GM18505 (cell line): ENCODE measurements around the gene RGL1.

Experiments
- ATAC-seq: cut with Tn5 transposase; IDR thresholded peaks from one replicate; pipeline ENCODE4 v1.9.1; 2021; ENCODE audit not compliant: unreplicated experiment
- POLR2A ChIP-seq: IDR thresholded peaks from 4 replicates; pipeline ENCODE4 v1.6.1; 2011; ENCODE audit warnings: borderline replicate concordance; ENCODE audit not compliant: insufficient read depth, insufficient read length; ENCODE audit errors: extremely low read depth

Gene RGL1

DNA sequence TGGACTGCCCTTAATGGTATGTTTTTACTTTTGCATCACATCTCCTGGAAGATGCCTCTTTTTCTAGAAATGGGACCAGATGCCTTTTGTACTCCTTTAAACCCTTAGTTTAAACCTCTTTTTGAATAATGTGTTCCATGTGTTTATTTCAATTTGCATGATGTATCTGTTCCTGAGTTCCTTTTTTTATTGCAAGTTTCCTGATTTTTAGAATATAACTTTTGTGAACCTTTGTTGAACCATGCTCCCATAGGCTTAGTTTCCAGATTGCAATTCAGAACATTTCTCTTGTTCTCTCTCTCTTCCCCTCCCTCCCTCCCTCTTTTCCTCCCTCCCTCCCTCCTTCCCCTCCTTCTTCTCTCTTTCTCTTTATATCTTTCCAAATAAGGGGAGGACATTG lies 81.9 kb downstream of the RGL1 start:
- ATAC-seq, result no peak
- no peak for TF ChIP-seq POLR2A

DNA sequence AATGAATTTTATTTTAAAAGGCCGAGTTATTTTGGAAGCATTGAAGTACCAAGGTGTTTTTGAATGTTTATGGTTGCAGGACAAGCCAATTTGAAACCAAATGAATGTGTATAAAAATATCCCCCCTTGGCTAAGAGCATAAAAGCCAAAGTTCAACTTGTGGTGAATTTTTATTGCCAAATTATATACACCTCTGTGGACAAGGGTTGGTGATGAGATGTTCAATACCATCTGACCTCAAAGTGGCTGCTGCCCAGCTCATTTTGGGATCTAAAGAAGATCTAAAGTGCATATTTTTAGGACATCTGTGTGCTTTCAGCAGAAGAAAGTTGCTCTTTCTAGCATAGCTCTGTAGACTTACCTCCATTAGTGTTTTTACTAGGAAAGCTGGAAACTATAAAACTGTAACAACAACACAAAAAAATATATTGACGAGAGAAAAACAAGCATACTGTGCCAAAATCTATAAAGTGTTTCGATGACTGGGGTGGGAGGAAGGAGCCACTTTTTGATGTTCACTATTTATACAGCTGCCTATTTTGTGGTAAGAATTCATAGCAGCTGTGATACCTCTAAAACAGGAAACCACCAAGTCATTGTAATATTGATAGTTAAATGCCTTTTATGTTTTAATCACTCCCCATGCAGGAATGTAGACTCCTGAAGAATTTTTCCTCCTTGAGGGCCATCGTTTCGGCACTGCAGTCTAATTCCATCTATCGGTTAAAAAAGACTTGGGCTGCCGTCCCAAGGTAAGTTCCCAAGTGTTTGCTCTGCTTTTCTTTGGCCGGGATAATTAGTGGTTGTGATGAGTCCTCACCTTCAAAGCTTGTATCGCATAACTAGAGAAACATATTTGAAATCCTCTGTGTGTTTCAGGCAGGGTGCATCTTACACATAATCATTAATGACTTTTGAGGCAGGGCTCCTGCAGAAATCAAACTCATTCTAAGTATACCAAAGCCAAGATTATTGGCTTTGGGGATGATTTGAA lies 83.2 kb downstream of the RGL1 start:
- ATAC-seq, result no peak
- TF ChIP-seq POLR2A, result no peak

DNA sequence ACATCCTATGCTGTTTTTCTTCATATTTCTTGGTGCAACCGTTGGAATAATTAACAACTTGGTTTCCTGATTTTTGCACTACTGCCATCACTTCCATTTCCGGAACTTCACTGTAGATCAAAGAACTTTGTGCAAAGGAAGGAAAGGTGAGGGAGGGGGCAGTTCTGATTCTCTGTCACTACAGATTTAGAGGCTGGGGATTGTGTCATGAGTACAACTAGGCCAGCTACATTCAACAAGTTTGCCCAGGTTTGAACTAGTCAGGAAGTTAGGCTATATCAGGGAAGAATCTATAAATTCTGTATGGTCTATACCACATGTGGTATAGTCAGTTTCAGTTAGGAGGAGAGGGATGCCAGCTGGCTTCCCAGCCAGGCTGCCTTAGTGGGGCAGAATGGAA lies 84.2 kb downstream of the RGL1 start:
- ATAC-seq, result no peak
- no peak for TF ChIP-seq POLR2A

DNA sequence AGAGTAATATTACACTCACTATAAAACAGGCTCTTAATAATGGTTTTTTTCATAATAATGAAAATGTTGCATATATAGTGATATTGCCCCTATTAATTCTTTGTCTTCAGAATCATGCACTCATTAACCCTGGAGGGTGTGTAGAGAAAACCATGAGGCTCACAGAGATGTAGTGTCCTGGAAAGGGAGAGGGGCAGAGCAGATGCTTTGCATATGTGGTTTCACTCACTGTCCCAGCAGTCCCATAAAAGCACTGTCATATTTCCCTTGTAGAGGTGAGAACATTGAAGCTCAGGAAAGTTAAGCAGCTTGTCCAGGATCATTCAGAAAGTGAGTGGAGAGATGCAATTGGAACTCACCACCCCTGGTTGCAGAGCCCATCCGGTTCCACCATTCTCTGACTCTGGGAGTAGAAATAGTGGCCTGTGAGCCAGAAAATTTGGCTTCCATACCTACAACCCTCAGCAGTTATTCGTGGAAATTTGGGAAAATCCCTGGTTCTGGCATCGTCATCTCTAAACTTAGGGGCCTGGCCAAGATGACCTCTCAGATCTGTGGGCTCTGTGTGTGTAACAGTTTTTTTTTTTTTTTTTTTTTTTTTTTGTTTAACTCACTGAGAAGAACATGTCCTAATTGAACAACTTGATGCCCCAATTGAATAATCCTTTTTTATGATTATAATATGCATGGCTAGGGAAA lies 86.4 kb downstream of the RGL1 start:
- ATAC-seq, result no peak

GRCh38 chr1:183892351-183892793 lies 87.5 kb downstream of the RGL1 start:
- ATAC-seq, result no peak

More for the DNA sequence above, 86.4 kb downstream of the RGL1 start:
- TF ChIP-seq POLR2A, result no peak

DNA sequence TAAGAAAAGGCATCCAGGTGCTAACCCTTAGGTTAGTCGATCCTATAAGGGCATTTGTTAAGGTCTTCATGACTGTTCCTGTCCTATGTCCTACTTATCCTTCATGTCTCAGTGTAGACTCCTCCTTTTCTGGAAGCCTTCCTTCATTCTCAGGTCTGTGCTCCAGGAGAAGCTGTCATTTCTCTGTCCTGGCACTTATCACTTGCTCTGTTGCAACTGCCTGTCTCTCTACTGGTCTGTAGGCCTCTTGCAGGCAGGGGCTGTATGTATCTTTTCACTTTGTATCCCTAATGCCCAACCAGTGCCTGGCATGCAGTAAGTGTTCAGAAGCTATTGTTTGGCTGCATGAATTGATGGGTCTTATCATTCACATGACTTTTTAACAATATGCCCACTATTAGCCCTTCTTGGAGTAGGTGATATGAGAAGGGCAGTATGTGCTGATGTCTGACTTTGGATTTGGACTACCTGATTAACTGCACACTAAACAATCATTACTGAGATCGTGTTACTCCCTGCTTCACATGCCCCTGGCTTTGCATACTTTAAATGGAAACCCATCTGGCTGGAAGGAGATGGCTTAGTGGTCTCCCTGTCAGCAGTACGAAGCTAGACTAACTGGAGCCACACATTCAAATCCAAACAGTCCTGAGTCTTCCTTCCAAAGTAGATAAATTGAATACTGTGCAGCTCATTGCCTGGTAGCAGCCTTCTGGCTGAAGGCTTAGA lies 88.8 kb downstream of the RGL1 start:
- TF ChIP-seq POLR2A, result no peak
- ATAC-seq, result no peak

More at GRCh38 chr1:183892351-183892793, 87.5 kb downstream of the RGL1 start:
- no peak for TF ChIP-seq POLR2A

DNA sequence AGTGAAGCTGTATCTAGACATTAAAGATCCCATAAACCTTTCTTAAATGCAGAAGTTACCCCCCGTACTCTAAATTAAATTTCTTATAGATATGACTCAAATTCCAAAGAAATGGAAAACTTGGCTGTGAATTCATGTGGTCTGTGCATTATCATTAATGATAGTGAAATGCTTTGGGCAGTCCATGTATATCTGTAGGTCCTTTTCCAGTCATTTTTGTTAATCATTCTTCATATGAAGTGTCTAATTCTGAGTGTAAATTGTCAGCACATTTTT lies 89.3 kb downstream of the RGL1 start:
- TF ChIP-seq POLR2A, result no peak
- no peak for ATAC-seq

DNA sequence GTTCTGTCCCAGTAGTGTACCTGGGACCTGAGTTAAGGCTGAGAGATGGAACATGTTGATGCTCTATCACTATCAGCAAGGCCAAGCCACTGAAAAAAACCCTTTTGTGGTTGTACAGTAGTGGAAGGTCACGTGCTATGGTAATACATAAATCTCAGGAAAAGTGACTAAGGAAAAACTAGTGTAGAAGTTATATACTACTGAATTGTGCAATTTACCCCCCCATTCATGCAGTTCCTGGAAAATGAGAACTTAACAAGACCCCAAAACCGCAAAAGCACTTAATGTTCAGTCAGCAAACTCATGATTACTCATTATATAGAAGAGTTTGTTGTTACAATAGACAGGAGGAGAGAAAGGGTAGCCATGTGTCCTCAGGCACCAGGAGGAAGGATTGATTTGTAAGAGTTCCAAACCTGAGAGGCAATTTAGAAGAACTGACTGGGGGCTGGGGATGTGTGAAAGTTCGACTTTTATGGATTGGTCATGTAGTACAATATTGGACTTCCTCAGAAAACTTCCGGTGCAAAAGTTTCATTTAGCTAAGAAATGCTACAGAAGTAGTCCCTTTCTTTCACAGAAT lies 91.6 kb downstream of the RGL1 start:
- TF ChIP-seq POLR2A, result no peak
- ATAC-seq, result no peak

DNA sequence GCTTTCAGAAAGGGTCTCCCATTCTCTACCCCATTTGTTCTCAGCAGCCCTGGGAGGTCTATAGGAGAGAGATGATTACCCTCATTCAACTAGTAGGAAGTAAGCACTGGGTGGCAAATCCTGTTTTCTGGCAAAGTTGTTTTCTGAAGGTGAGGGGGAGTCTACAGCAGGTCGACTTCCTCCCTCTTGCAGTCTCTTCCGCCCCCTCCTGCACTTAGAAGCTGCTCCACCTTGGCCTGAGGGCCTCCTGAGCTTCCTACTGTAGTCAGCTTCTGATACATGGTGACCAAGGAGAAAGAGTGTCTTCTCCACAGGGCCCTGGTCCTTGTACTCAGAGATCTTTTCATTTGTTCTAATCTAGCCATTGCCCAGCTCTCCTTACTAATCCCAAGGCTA lies 93.1 kb downstream of the RGL1 start:
- ATAC-seq, result no peak
- TF ChIP-seq POLR2A, result no peak

DNA sequence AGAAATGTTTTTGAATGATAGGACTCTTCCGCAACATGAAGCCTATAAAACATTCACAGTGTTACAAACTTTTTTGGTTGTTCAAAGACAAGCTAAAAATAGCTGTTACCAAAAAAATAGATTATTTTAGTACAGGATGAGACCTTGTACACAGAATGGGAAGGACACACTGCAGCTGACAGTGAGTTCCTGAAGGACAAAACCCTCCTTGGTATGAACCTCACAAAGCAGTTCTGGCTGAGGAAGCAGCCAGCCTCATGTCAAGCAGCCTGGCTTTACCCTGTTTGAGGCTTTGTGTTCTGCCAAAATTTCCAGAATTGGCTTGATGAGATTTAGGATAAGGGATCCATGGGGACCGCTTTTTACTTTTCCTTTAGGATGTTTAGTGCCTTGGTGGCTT lies 93.7 kb downstream of the RGL1 start:
- ATAC-seq, result no peak
- no peak for TF ChIP-seq POLR2A

DNA sequence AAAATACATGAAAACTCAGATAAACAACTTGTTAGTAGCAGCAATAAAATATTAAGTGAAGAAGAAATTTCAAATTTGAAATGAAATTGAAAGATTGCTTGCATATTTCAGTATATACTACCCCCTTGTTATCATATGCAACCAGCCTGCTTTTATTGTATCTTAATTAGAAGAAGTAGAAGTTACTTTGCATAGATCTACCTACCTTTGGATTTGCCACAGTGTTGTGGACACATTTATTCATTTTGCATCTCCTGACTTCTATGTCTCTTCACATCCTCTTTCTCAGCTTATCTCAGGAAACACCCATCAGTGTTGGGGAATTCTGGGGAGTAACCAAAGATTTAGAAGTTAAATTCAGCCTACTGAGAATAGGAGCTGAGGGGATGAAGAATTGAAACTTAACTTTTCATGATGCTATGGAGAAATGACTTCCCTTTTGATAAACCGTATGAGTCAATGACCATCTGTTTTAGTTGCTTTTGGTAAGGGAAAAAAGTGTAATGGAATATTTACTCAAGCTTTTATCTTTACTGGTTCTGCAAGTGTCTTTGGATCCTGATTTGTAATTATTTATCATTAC lies 96.9 kb downstream of the RGL1 start:
- no peak for TF ChIP-seq POLR2A
- no peak for ATAC-seq

DNA sequence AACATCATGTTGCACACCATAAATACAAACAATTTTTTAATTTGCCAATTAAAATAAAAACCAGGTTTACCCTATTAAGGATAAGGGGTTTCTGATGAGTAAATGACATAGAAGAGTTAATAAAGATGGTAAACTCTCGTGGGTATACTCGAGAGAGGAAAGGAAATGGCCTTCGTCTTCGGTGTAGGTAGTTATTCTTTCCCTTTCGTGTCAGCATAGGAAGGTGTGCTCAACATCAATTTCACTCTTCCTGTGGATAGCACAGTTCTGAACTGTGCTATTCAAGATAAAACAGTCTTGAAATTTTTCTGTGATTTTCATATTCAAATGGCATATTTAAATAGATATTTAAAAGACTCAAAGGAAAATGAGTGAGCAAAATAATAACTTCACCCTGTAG lies 98.2 kb downstream of the RGL1 start:
- ATAC-seq, result no peak
- peak; percentile 19 for TF ChIP-seq POLR2A
